ENCODE measurements around the gene NPR3. TPM values are rescaled to one million over a fixed set of nuclear protein-coding genes. Genes with fewer than 3 reads are reported as not detected.

NPR3 gene
- total RNA-seq, 4 donors from 2014 or later, result 0.81 to 4.9 (median 1.3) TPM

DNA sequence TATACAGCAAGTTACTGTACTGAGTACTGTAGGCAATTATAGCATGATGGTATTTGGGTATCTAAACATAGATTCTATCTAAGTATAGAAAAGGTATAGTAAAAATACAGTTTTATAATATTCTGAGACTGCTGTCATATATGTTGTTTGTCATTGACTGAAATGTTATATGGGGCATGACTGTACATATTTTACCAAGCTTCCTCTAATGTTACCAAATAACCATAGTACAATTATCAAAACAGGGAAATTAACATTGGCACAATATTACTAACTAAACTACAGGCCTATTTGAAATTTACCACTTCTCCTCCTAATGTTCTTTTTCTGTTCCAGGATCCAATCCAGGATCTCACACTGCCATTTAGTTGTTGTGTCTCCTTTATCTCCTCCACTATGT, 18.5 kb downstream of the NPR3 start:
- H3K27me3 ChIP-seq, result no peaks in the 10 kb centered on the region
- peaks cover 0 to 8% (median 0%) of the 10 kb centered on the region in 3 donors for H3K9me3 ChIP-seq
- H3K4me3 ChIP-seq, result no peak overlapping the region
- no peak for ATAC-seq
- H3K4me1 ChIP-seq, result no peaks in the 10 kb centered on the region
- H3K27ac ChIP-seq, result no peak overlapping the region
- no peaks in the 10 kb centered on the region for H3K36me3 ChIP-seq
- TF ChIP-seq, protein P1, sequence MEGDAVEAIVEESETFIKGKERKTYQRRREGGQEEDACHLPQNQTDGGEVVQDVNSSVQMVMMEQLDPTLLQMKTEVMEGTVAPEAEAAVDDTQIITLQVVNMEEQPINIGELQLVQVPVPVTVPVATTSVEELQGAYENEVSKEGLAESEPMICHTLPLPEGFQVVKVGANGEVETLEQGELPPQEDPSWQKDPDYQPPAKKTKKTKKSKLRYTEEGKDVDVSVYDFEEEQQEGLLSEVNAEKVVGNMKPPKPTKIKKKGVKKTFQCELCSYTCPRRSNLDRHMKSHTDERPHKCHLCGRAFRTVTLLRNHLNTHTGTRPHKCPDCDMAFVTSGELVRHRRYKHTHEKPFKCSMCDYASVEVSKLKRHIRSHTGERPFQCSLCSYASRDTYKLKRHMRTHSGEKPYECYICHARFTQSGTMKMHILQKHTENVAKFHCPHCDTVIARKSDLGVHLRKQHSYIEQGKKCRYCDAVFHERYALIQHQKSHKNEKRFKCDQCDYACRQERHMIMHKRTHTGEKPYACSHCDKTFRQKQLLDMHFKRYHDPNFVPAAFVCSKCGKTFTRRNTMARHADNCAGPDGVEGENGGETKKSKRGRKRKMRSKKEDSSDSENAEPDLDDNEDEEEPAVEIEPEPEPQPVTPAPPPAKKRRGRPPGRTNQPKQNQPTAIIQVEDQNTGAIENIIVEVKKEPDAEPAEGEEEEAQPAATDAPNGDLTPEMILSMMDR (IDR thresholded peaks at IDR 0.05), result no peak
- TF ChIP-seq EP300 (IDR thresholded peaks at IDR 0.05) (no peak), POLR2A (IDR thresholded peaks at IDR 0.05) (no peak), POLR2AphosphoS5 (IDR thresholded peaks at IDR 0.05) (no peak)

DNA sequence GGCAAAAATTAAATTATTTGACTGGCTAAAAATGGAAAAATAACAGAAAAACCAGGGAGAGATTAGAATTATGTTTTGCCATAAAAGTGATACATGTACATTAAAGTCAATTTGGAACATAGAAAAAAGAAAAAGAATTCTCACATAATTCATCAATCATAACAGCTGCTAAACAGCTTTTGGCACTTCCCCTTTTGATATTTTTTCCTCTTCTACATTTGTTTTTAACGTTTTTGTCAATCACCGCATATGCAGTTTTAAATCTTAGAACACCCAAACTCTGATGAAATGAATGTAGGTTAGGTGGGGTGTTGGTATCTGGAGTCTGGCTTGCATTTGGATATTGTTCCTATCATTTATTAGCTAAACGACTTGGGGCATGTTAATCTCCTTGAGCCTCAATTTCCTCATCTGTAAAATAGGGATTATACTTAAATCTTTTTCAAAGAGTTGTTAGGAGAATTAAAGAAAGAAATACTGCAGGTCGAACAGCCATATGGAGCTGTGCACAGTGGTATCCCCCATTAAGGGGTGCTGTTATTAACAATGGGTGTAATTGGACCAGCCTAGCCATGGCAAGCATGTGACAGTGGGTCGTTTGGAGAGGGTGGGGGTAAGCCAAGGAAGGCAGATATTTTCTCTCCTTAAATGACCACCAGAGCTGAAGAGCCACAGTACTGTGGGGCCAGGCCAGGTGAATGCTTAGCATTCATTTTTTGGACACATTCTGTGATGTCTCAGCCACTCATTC, 22.6 kb downstream of the NPR3 start:
- ATAC-seq, result no peak
- Histone ChIP-seq H3K27ac (no peak overlapping the region), H3K4me3 (no peak overlapping the region), H3K36me3 (no peaks in the 10 kb centered on the region), H3K9me3 (no peaks in the 10 kb centered on the region), H3K4me1 (no peaks in the 10 kb centered on the region), H3K27me3 (no peaks in the 10 kb centered on the region)
- TF ChIP-seq POLR2A (IDR thresholded peaks at IDR 0.05) (no peak), EP300 (IDR thresholded peaks at IDR 0.05) (no peak), POLR2AphosphoS5 (IDR thresholded peaks at IDR 0.05) (no peak)
- TF ChIP-seq, protein P1 (IDR thresholded peaks at IDR 0.05), result no peak
- WGBS, 2 donors (ENCODE audit: low coverage in 1 of 2), result 64 to 68% methylated on average over 5 of the region's 5 CpGs

DNA sequence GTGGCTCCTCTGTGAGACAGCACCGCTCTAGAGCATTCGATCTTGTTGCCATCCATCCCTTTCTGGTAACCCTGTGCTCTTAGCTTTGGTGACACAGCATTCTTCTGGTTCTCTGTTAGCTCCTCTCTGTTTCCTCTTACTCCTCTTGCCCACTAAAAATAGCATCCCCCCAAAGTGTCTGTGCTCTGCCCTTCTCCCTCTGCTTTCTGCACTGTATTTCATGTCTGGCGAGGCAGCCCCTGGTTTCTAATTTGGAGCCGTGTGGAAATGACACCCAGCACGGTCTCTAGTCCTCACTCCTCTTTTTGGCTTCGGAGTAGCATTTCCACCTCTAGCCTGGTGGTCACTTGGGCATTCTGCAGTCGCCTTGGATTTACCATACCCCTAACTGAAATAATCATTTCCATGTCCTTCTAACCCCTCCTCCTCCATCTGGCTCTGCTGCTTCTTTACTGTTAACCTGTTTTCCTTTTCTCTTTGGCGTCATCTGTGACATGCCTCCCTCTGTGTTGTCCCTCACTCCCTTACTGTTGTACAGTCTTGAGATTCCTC, 23.8 kb downstream of the NPR3 start:
- Histone ChIP-seq H3K36me3 (no peaks in the 10 kb centered on the region), H3K9me3 (no peaks in the 10 kb centered on the region), H3K27ac (no peak overlapping the region), H3K4me1 (no peaks in the 10 kb centered on the region), H3K27me3 (no peaks in the 10 kb centered on the region), H3K4me3 (no peak overlapping the region)
- TF ChIP-seq POLR2A (IDR thresholded peaks at IDR 0.05), result no peak
- TF ChIP-seq EP300 (IDR thresholded peaks at IDR 0.05), result no peak
- TF ChIP-seq POLR2AphosphoS5 (IDR thresholded peaks at IDR 0.05), result no peak
- 75 to 85% methylated on average over 6 to 8 of the region's 8 CpGs for WGBS, 2 donors (ENCODE audit: low coverage in 1 of 2)
- no peak for ATAC-seq

DNA sequence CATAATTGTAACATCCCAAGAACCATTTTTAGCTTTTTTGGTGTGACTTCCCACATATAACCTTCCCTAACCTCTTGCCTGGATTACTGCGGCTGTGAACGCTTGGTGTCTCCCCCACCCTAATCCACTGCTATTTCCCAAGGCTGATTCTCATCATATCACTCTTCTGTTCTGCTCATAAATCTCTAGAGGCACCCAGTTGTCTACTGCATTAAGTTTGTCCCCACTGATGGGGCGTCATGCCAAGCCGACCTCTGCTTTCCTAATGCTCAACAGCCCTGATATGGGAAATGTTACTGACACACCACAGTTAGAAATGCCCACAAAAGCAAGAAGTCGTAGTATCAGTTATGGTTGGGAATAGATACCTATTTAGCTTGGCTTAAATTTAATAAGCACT, 24.4 kb downstream of the NPR3 start:
- no peak for ATAC-seq
- Histone ChIP-seq H3K27ac (no peak overlapping the region), H3K27me3 (no peaks in the 10 kb centered on the region), H3K9me3 (no peaks in the 10 kb centered on the region), H3K36me3 (no peaks in the 10 kb centered on the region), H3K4me1 (no peaks in the 10 kb centered on the region), H3K4me3 (no peak overlapping the region)
- TF ChIP-seq POLR2A (IDR thresholded peaks at IDR 0.05) (no peak), POLR2AphosphoS5 (IDR thresholded peaks at IDR 0.05) (no peak), EP300 (IDR thresholded peaks at IDR 0.05) (no peak)
- TF ChIP-seq, protein P1 (IDR thresholded peaks at IDR 0.05), result no peak
- WGBS, 2 donors (ENCODE audit: low coverage in 1 of 2), result 87 to 91% methylated on average over 5 of the region's 5 CpGs

DNA sequence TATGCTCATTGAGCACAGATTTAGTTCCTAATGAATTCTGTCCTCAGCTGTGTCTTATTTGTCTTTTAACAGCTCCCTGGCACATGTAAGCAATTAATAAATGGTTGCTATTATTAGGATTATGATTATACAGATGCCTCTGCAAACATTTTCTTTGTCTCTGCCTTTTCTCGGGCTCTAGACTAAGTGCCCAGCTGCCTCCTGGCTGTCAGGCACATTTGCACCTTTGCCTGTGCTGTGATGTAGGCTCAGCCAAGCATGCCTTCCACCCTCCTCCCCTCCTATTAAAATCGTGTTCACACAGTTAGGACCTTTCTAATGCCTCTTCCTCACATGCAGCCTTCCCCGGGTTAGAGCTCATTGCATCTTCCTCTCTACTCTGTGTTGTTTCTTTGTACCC, 25.7 kb downstream of the NPR3 start:
- Histone ChIP-seq H3K4me3 (no peak overlapping the region), H3K27me3 (no peaks in the 10 kb centered on the region), H3K9me3 (no peaks in the 10 kb centered on the region), H3K27ac (no peak overlapping the region), H3K36me3 (no peaks in the 10 kb centered on the region), H3K4me1 (no peaks in the 10 kb centered on the region)
- WGBS, 2 donors (ENCODE audit: low coverage in 1 of 2), result 36 to 41% methylated on average over 2 to 3 of the region's 3 CpGs
- ATAC-seq, result no peak
- TF ChIP-seq POLR2AphosphoS5 (IDR thresholded peaks at IDR 0.05), result no peak
- no peak for TF ChIP-seq POLR2A (IDR thresholded peaks at IDR 0.05)
- no peak for TF ChIP-seq EP300 (IDR thresholded peaks at IDR 0.05)
- TF ChIP-seq, protein P1 (IDR thresholded peaks at IDR 0.05), result no peak
